ENCODE data around the gene TBC1D32. TPM values are rescaled to one million over a fixed set of nuclear protein-coding genes. Genes with fewer than 3 reads are reported as not detected.
"Not testable (repeated sequence)": the region's sequence is repeated elsewhere in the genome, so short reads cannot be mapped to it uniquely, and the experiment has no call there.

TBC1D32 gene
- total RNA-seq, 1 experiment from 2014 or later, result 3.4 TPM

GRCh38 chr6:121055572-121056163, 278.6 kb downstream of the TBC1D32 start:
- DNase-seq, result peak in 1 of 2 experiments; percentile 60
- peak; percentile 64 to 69 for TF ChIP-seq CTCF (IDR thresholded peaks at IDR 0.05; ENCODE audit: insufficient read depth in 1 of 2, low read depth in 1 of 2, low read length in 1 of 2, severe bottlenecking in 1 of 2, unreplicated experiment in 1 of 2)
- H3K4me3 ChIP-seq (ENCODE audit: low read depth, low read length), result no peak overlapping the region

GRCh38 chr6:121048593-121048992, 285.7 kb downstream of the TBC1D32 start:
- H3K36me3 Mint-ChIP-seq (ENCODE audit: insufficient read depth, unreplicated experiment); H3K27me3 ChIP-seq (replicated peaks; ENCODE audit: control insufficient read depth, insufficient read depth, low read length); H3K27ac Mint-ChIP-seq (ENCODE audit: unreplicated experiment); intact Hi-C loops (cut with micrococcal nuclease; ENCODE audit: unreplicated experiment); H3K27me3 Mint-ChIP-seq (ENCODE audit: insufficient read depth, unreplicated experiment); CTCF ChIA-PET; H3K4me3 Mint-ChIP-seq (ENCODE audit: unreplicated experiment); H3K9me3 Mint-ChIP-seq (ENCODE audit: unreplicated experiment); H3K4me3 ChIP-seq (ENCODE audit: low read depth, low read length); H3K9me3 ChIP-seq; H3K4me1 ChIP-seq; H3K4me1 Mint-ChIP-seq (ENCODE audit: low read depth, unreplicated experiment); H3K36me3 ChIP-seq (ENCODE audit: control insufficient read depth, insufficient read depth, low read length); BruUV-seq (replicated peaks); POLR2A ChIA-PET: not testable (repeated sequence)
- peak; percentile 16 to 59 for DNase-seq

More at GRCh38 chr6:121055572-121056163, 278.6 kb downstream of the TBC1D32 start:
- Mint-ChIP-seq H3K4me1 (ENCODE audit: low read depth, unreplicated experiment) (no peaks in the 10 kb centered on the region), H3K27me3 (ENCODE audit: insufficient read depth, unreplicated experiment) (no peaks in the 10 kb centered on the region), H3K27ac (ENCODE audit: unreplicated experiment) (no peak overlapping the region), H3K36me3 (ENCODE audit: insufficient read depth, unreplicated experiment) (no peaks in the 10 kb centered on the region), H3K9me3 (ENCODE audit: unreplicated experiment) (no peaks in the 10 kb centered on the region), H3K4me3 (ENCODE audit: unreplicated experiment) (no peak overlapping the region)
- H3K4me1 ChIP-seq, result no peaks in the 10 kb centered on the region
- ChIA-PET CTCF (interaction anchor here (0.5 to 1.3 kb wide), 3 partner anchors 250 to 1427 kb away, joined by 3 to 11 read pairs (median 3); no protein-coding TSS in a partner anchor), POLR2A (no interaction called here)
- H3K36me3 ChIP-seq (ENCODE audit: control insufficient read depth, insufficient read depth, low read length), result no peaks in the 10 kb centered on the region
- BruUV-seq (replicated peaks), result no TSS peak
- no peaks in the 10 kb centered on the region for H3K9me3 ChIP-seq
- no peaks in the 10 kb centered on the region for H3K27me3 ChIP-seq (replicated peaks; ENCODE audit: control insufficient read depth, insufficient read depth, low read length)
- intact Hi-C loops (cut with micrococcal nuclease; ENCODE audit: unreplicated experiment), result loop anchor here (1.0 to 2.0 kb wide), 5 partner anchors 167 to 1129 kb away; no protein-coding TSS in a partner anchor

- DNase-seq; H3K27me3 Mint-ChIP-seq (ENCODE audit: insufficient read depth, unreplicated experiment); H3K27me3 ChIP-seq (replicated peaks; ENCODE audit: control insufficient read depth, insufficient read depth, low read length); CTCF ChIA-PET; intact Hi-C loops (cut with micrococcal nuclease; ENCODE audit: unreplicated experiment); H3K27ac Mint-ChIP-seq (ENCODE audit: unreplicated experiment); H3K4me3 ChIP-seq (ENCODE audit: low read depth, low read length); H3K9me3 ChIP-seq; H3K36me3 Mint-ChIP-seq (ENCODE audit: insufficient read depth, unreplicated experiment); H3K4me1 ChIP-seq; POLR2A ChIA-PET; H3K4me3 Mint-ChIP-seq (ENCODE audit: unreplicated experiment); BruUV-seq (replicated peaks); H3K36me3 ChIP-seq (ENCODE audit: control insufficient read depth, insufficient read depth, low read length): not testable (repeated sequence)
- peaks cover 15% of the 10 kb centered on the region for H3K9me3 Mint-ChIP-seq (ENCODE audit: unreplicated experiment)
- peaks cover 14% of the 10 kb centered on the region for H3K4me1 Mint-ChIP-seq (ENCODE audit: low read depth, unreplicated experiment)
Measured at GRCh38 chr6:121044905-121045304, 289.4 kb downstream of the TBC1D32 start.

GRCh38 chr6:121043706-121044105, 290.6 kb downstream of the TBC1D32 start:
- CTCF ChIA-PET; H3K4me1 ChIP-seq; H3K27me3 ChIP-seq (replicated peaks; ENCODE audit: control insufficient read depth, insufficient read depth, low read length); intact Hi-C loops (cut with micrococcal nuclease; ENCODE audit: unreplicated experiment); H3K9me3 ChIP-seq; H3K36me3 Mint-ChIP-seq (ENCODE audit: insufficient read depth, unreplicated experiment); H3K36me3 ChIP-seq (ENCODE audit: control insufficient read depth, insufficient read depth, low read length); H3K27me3 Mint-ChIP-seq (ENCODE audit: insufficient read depth, unreplicated experiment); BruUV-seq (replicated peaks); POLR2A ChIA-PET; H3K4me3 ChIP-seq (ENCODE audit: low read depth, low read length): not testable (repeated sequence)
- peak; percentile 38 to 46 for DNase-seq
- H3K9me3 Mint-ChIP-seq (ENCODE audit: unreplicated experiment), result peaks cover 15% of the 10 kb centered on the region
- peaks cover 14% of the 10 kb centered on the region for H3K4me1 Mint-ChIP-seq (ENCODE audit: low read depth, unreplicated experiment)
- H3K4me3 Mint-ChIP-seq (ENCODE audit: unreplicated experiment), result peak overlapping the region; percentile 58
- H3K27ac Mint-ChIP-seq (ENCODE audit: unreplicated experiment), result peak overlapping the region; percentile 55

- CTCF ChIA-PET; BruUV-seq (replicated peaks); H3K27me3 ChIP-seq (replicated peaks; ENCODE audit: control insufficient read depth, insufficient read depth, low read length); H3K27me3 Mint-ChIP-seq (ENCODE audit: insufficient read depth, unreplicated experiment); H3K36me3 ChIP-seq (ENCODE audit: control insufficient read depth, insufficient read depth, low read length); H3K4me3 ChIP-seq (ENCODE audit: low read depth, low read length); H3K36me3 Mint-ChIP-seq (ENCODE audit: insufficient read depth, unreplicated experiment); intact Hi-C loops (cut with micrococcal nuclease; ENCODE audit: unreplicated experiment); DNase-seq; POLR2A ChIA-PET; H3K4me1 ChIP-seq; H3K9me3 ChIP-seq: not testable (repeated sequence)
- Mint-ChIP-seq H3K9me3 (ENCODE audit: unreplicated experiment) (peaks cover 15% of the 10 kb centered on the region), H3K27ac (ENCODE audit: unreplicated experiment) (peak overlapping the region; percentile 55), H3K4me3 (ENCODE audit: unreplicated experiment) (peak overlapping the region; percentile 58), H3K4me1 (ENCODE audit: low read depth, unreplicated experiment) (peaks cover 14% of the 10 kb centered on the region)
Measured at GRCh38 chr6:121043211-121043610, 291.1 kb downstream of the TBC1D32 start.

All from Caco-2 (cell line).